ENCODE measurements around the gene SOX1. TPM values are rescaled to one million over a fixed set of nuclear protein-coding genes. Genes with fewer than 3 reads are reported as not detected.

SOX1 gene
- total RNA-seq, 1 donor from 2014 or later = 41.4 TPM

GRCh38 chr13:112083971-112084370 lies 17.0 kb downstream of the SOX1 start:
- TF ChIP-seq CTCF (conservative IDR thresholded peaks at IDR 0.05) = no peak
- peaks cover 21% of the 10 kb centered on the region for H3K36me3 Mint-ChIP-seq (ENCODE audit: low read depth)
- H3K4me1 Mint-ChIP-seq = peaks cover 4% of the 10 kb centered on the region
- H3K27ac Mint-ChIP-seq (ENCODE audit: unreplicated experiment) = no peak overlapping the region
- no peak overlapping the region for H3K4me3 Mint-ChIP-seq
- no peak for DNase-seq (ENCODE audit: low read depth, low spot score)
- H3K27me3 Mint-ChIP-seq (ENCODE audit: low read depth) = no peaks in the 10 kb centered on the region
- peaks cover 21% of the 10 kb centered on the region for H3K9me3 Mint-ChIP-seq

DNA sequence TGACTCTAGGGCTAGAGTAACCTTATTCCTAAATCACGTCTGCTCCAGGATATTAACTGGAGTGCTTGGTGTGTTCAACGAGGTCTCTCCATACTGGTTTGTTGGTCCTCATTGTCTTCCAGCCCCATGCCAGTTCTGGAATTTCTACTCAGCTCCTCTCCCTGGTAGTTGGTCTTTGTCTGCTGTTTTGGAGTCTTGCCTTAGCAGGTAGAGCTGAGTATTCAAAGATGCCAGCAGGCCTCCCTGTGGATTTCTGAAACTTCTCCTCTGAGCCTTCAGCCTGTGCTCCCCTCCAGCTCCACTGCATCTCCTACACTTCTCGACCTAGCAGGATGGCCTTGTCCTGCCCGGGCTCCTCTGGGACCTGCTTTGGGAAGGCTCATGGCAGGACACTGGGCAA lies 25.5 kb downstream of the SOX1 start:
- no peak overlapping the region for H3K4me3 Mint-ChIP-seq
- no peak for TF ChIP-seq CTCF (conservative IDR thresholded peaks at IDR 0.05)
- no peak overlapping the region for H3K27ac Mint-ChIP-seq (ENCODE audit: unreplicated experiment)
- no peaks in the 10 kb centered on the region for H3K27me3 Mint-ChIP-seq (ENCODE audit: low read depth)
- no peak for DNase-seq (ENCODE audit: low read depth, low spot score)
- H3K9me3 Mint-ChIP-seq = no peaks in the 10 kb centered on the region
- H3K4me1 Mint-ChIP-seq = peaks cover 16% of the 10 kb centered on the region
- H3K36me3 Mint-ChIP-seq (ENCODE audit: low read depth) = no peaks in the 10 kb centered on the region

DNA sequence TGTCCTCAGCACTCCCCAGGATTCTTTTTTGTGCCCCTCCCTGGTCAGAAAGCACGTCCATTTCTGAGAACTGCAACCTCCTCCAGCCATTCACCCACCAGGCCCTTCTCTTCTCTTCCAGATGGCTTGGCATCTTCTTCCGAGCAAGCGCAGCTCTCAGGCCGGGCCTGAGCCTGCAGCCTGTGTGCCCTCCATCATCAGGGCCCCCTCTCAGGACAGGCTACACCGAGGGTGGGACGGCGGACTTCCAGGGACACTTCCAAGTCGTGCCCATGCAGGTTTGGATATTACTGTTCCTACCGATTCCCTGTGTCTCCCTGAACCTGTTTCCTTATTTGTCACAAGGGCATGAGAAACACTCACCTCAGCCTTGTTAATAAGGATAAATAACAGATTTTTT lies 28.4 kb downstream of the SOX1 start:
- Mint-ChIP-seq H3K4me3 (no peak overlapping the region), H3K4me1 (peaks cover 30% of the 10 kb centered on the region), H3K27me3 (ENCODE audit: low read depth) (no peaks in the 10 kb centered on the region), H3K27ac (ENCODE audit: unreplicated experiment) (no peak overlapping the region), H3K36me3 (ENCODE audit: low read depth) (no peaks in the 10 kb centered on the region), H3K9me3 (no peaks in the 10 kb centered on the region)
- no peak for TF ChIP-seq CTCF (conservative IDR thresholded peaks at IDR 0.05)
- no peak for DNase-seq (ENCODE audit: low read depth, low spot score)

- Mint-ChIP-seq H3K36me3 (ENCODE audit: low read depth) (no peaks in the 10 kb centered on the region), H3K4me3 (no peak overlapping the region), H3K27ac (ENCODE audit: unreplicated experiment) (no peak overlapping the region), H3K4me1 (peaks cover 44% of the 10 kb centered on the region), H3K27me3 (ENCODE audit: low read depth) (peaks cover 6% of the 10 kb centered on the region), H3K9me3 (no peaks in the 10 kb centered on the region)
- no peak for DNase-seq (ENCODE audit: low read depth, low spot score)
- no peak for TF ChIP-seq CTCF (conservative IDR thresholded peaks at IDR 0.05)
Measured at GRCh38 chr13:112096959-112097358, 30.0 kb downstream of the SOX1 start.

DNA sequence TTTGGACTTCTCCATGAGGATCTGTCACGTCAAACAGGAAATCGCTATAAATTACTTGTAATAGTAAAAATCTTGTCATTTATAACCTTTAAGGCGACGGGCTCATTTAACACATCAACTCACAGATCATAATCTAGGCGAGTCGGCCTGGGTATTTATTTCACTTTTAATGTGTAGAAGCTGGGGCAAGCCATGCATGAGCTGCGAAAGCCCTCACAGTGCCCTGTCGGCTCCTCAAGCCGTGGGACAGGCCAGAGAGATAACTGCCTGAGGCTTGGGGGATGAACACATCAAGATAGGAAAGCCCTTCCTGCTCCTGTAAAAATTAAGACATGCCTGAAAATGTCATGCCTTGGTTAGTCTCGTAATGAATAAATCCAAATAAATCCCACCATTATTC lies 30.8 kb downstream of the SOX1 start:
- Mint-ChIP-seq H3K27ac (ENCODE audit: unreplicated experiment) (no peak overlapping the region), H3K27me3 (ENCODE audit: low read depth) (peaks cover 12% of the 10 kb centered on the region), H3K36me3 (ENCODE audit: low read depth) (no peaks in the 10 kb centered on the region), H3K9me3 (no peaks in the 10 kb centered on the region), H3K4me1 (peaks cover 52% of the 10 kb centered on the region), H3K4me3 (no peak overlapping the region)
- DNase-seq (ENCODE audit: low read depth, low spot score) = no peak
- no peak for TF ChIP-seq CTCF (conservative IDR thresholded peaks at IDR 0.05)

GRCh38 chr13:112098699-112099098 lies 31.8 kb downstream of the SOX1 start:
- H3K27ac Mint-ChIP-seq (ENCODE audit: unreplicated experiment) = no peak overlapping the region
- H3K9me3 Mint-ChIP-seq = no peaks in the 10 kb centered on the region
- H3K4me3 Mint-ChIP-seq = no peak overlapping the region
- no peaks in the 10 kb centered on the region for H3K36me3 Mint-ChIP-seq (ENCODE audit: low read depth)
- H3K27me3 Mint-ChIP-seq (ENCODE audit: low read depth) = peaks cover 12% of the 10 kb centered on the region
- H3K4me1 Mint-ChIP-seq = peaks cover 56% of the 10 kb centered on the region
- no peak for TF ChIP-seq CTCF (conservative IDR thresholded peaks at IDR 0.05)
- no peak for DNase-seq (ENCODE audit: low read depth, low spot score)

Data from neural crest cell (in vitro differentiated cells).